ENCODE measurements around the gene TMEM245.

- TF ChIP-seq, protein P1, sequence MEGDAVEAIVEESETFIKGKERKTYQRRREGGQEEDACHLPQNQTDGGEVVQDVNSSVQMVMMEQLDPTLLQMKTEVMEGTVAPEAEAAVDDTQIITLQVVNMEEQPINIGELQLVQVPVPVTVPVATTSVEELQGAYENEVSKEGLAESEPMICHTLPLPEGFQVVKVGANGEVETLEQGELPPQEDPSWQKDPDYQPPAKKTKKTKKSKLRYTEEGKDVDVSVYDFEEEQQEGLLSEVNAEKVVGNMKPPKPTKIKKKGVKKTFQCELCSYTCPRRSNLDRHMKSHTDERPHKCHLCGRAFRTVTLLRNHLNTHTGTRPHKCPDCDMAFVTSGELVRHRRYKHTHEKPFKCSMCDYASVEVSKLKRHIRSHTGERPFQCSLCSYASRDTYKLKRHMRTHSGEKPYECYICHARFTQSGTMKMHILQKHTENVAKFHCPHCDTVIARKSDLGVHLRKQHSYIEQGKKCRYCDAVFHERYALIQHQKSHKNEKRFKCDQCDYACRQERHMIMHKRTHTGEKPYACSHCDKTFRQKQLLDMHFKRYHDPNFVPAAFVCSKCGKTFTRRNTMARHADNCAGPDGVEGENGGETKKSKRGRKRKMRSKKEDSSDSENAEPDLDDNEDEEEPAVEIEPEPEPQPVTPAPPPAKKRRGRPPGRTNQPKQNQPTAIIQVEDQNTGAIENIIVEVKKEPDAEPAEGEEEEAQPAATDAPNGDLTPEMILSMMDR (IDR thresholded peaks at IDR 0.05), result no peak
- TF ChIP-seq POLR2A (IDR thresholded peaks at IDR 0.05), result no peak
These were observed 48.4 kb upstream of the TMEM245 start for GRCh38 chr9:109168170-109168569.
